Activated gamma-delta T cell treated with Interleukin-2 at 50 U/mL for 16 hours (primary cell): ENCODE results near the gene BTF3L4.

ENCODE experiments used
- DNase-seq: peaks from one replicate; pipeline ENCODE4 v3.0.0-alpha.2; 2020

The BTF3L4 gene

DNA sequence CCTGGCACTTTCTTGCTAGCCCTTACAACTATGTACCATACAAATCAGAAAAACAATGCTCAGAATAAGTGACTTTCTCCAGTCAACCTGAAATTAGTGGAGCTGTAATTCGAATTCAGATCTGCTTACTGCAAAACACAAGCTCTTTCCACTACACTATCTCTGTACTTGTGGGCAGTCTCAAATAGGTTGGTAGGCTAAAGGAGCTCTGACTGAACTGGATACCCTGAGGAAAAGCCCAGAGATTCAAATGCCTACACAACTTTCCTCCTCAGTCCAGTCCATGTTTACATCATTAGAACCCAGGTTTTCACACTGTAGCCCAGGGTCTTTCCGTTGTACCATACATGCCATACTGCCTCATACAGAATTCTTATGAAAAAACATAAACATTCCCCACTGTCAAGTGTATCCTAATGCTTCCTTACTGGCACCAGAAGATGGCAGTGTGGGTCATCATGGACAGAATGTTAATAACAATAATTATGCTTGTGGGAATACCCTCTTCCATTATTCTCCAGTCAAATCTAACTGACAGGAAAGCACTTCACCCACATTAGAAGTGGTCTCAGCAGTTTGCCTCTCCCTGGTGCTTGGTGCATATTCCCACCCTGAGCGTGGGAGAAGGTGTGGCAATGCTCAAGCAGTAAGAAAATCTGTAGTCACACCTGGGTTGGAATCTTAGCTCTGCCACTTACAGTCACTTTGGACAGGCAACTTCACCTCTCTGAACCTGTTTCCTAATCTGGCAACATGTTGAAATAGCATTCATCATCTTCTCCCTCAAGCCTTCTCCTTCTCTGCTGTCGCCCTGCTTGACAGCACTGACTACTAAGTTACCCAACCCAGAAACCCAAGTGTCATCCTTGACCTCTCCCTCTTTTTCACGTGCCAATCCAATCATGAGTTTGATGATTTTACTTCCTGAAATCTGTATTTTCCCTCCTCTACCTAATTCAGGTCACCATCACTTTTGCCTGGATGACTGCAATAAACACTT is 71.4 kb downstream of the BTF3L4 start:
- DNase-seq = no peak

DNA sequence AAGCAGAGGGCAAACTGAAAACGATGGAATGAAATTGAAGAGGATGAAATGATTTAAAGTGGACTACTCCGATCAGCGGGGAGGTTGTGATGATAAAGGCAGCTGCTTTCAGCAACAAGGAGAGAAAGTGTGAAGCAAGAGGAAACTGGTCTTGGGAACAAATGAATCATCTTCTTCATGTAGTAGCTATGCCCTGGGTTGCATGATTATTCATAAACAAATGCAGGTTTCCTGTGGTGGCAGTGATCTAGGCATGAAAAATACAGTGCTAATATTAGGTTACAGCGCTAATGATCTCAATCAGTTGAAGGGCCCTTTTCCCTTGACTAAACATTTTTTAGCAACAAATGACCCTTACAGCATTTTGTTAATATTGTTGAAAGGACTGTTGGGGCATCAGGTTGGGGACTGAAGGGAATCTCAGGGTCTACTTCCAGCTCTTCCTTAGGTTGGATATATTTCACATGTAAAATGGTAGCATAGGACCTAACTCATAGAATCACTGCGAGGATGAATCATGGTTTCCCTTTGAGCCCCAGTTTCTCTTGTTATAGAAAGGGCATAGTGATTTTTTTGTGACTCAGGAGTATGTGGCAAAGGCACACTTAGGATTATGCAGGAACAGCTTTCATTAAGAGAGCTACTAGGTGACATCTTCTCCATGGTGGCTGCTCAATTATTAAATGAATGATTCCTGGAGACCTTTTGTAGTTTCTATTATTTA is 83.9 kb downstream of the BTF3L4 start:
- peak; percentile 26 for DNase-seq
